Measurements from ENCODE around the gene GSX1. TPM values are rescaled to one million over a fixed set of nuclear protein-coding genes. Genes with fewer than 3 reads are reported as not detected.
"Not testable (repeated sequence)": the region's sequence is repeated elsewhere in the genome, so short reads cannot be mapped to it uniquely, and the experiment has no call there.

Gene GSX1
- total RNA-seq, 1 experiment from 2014 or later: not detected

DNA sequence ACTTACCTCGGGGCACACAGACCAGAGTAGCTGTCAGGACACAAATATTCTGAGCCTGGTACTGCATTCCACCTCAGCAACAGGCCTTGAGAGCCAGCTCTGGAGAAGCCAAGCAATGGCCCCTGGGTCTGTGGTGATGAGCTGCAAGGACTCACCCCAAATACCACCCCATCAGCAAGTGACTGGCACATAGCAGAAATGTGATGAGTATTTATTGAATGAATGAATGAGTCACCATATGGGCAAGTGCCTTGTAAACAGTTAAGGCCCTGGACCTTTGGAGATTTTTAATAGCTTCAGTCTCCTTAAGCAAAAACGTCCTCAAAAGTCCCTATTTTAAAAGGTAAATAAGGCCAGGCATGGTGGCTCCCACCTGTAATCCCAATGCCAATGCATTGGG lies 18.2 kb downstream of the GSX1 start:
- Mint-ChIP-seq H3K36me3 (ENCODE audit: insufficient read depth, unreplicated experiment) (no peaks in the 10 kb centered on the region), H3K4me3 (ENCODE audit: unreplicated experiment) (no peak overlapping the region), H3K27me3 (ENCODE audit: insufficient read depth, unreplicated experiment) (peaks cover 6% of the 10 kb centered on the region), H3K27ac (ENCODE audit: low read depth, unreplicated experiment) (no peak overlapping the region), H3K9me3 (ENCODE audit: unreplicated experiment) (no peaks in the 10 kb centered on the region), H3K4me1 (ENCODE audit: insufficient read depth, unreplicated experiment) (peaks cover 11% of the 10 kb centered on the region)
- POLR2A ChIA-PET: interaction anchor here (0.7 to 1.3 kb wide), 2 partner anchors 359 to 804 kb away, joined by 3 read pairs; no protein-coding TSS in a partner anchor
- no TSS peak for BruUV-seq (replicated peaks)
- CTCF ChIA-PET: interaction anchor here (0.6 to 2.0 kb wide), 8 partner anchors 16 to 825 kb away, joined by 3 to 16 read pairs (median 4); no protein-coding TSS in a partner anchor
- intact Hi-C loops (cut with micrococcal nuclease): no loop called here
- no peak for DNase-seq (ENCODE audit: unreplicated experiment)
- TF ChIP-seq, protein P1, sequence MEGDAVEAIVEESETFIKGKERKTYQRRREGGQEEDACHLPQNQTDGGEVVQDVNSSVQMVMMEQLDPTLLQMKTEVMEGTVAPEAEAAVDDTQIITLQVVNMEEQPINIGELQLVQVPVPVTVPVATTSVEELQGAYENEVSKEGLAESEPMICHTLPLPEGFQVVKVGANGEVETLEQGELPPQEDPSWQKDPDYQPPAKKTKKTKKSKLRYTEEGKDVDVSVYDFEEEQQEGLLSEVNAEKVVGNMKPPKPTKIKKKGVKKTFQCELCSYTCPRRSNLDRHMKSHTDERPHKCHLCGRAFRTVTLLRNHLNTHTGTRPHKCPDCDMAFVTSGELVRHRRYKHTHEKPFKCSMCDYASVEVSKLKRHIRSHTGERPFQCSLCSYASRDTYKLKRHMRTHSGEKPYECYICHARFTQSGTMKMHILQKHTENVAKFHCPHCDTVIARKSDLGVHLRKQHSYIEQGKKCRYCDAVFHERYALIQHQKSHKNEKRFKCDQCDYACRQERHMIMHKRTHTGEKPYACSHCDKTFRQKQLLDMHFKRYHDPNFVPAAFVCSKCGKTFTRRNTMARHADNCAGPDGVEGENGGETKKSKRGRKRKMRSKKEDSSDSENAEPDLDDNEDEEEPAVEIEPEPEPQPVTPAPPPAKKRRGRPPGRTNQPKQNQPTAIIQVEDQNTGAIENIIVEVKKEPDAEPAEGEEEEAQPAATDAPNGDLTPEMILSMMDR (IDR thresholded peaks at IDR 0.05; ENCODE audit: unreplicated experiment): no peak

DNA sequence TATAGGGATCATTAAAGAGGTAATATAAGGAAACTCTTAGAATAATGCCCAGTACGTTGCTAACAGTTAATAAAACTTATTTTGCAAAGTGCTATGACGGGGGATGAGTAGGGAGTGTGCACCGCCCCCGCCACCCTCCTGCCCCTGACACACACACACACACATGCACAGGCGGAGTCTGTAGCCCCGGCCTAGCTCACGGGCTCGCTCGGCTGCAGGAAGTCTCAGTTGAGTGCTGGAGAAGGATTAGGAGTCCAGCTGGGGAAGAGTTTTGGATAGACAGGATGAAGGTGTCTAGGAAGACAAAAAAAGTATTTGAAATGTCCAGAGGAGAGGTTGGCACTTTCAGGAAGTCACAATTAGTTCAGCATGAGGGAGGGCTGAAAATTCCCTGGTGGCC lies 21.5 kb downstream of the GSX1 start:
- BruUV-seq (replicated peaks): no TSS peak
- TF ChIP-seq, protein P1 (IDR thresholded peaks at IDR 0.05; ENCODE audit: unreplicated experiment): no peak
- H3K27ac Mint-ChIP-seq (ENCODE audit: low read depth, unreplicated experiment): no peak overlapping the region
- H3K4me3 Mint-ChIP-seq (ENCODE audit: unreplicated experiment): no peak overlapping the region
- DNase-seq (ENCODE audit: unreplicated experiment): no peak
- H3K4me1 Mint-ChIP-seq (ENCODE audit: insufficient read depth, unreplicated experiment): peaks cover 9% of the 10 kb centered on the region
- H3K9me3 Mint-ChIP-seq (ENCODE audit: unreplicated experiment): no peaks in the 10 kb centered on the region
- peaks cover 32% of the 10 kb centered on the region for H3K27me3 Mint-ChIP-seq (ENCODE audit: insufficient read depth, unreplicated experiment)
- intact Hi-C loops (cut with micrococcal nuclease): no loop called here
- ChIA-PET POLR2A (no interaction called here), CTCF (interaction anchor here (0.6 to 1.6 kb wide), 3 partner anchors 13 to 390 kb away, joined by 3 to 7 read pairs (median 3); partner anchors contain the start of gene GTF3A)
- no peaks in the 10 kb centered on the region for H3K36me3 Mint-ChIP-seq (ENCODE audit: insufficient read depth, unreplicated experiment)

DNA sequence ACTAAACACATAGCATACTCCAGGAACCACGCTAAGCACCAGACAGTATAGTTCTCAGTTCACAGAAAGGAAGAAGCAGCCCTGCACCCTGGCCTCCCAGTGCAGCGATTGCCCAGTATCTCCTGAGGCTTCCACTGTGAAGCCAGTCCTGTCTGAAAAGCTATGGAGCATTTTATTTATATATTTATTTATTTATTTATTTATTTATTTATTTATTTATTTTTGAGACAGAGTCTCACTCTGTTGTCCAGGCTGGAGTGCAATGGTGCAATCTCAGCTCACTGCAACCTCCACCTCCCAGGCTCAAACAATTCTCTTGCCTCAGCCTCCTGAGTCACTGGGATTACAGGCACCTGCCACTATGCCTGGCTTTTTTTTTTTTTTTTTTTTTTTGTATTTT lies 25.5 kb downstream of the GSX1 start:
- ChIA-PET CTCF (interaction anchor here (0.6 to 5.0 kb wide), 6 partner anchors 11 to 166 kb away, joined by 3 to 64 read pairs (median 4); no protein-coding TSS in a partner anchor), POLR2A (interaction anchor here (0.6 to 1.3 kb wide), 2 partner anchors 197 to 392 kb away, joined by 3 read pairs; partner anchors contain the start of gene LNX2)
- H3K36me3 Mint-ChIP-seq (ENCODE audit: insufficient read depth, unreplicated experiment); H3K9me3 Mint-ChIP-seq (ENCODE audit: unreplicated experiment); H3K4me3 Mint-ChIP-seq (ENCODE audit: unreplicated experiment); H3K27ac Mint-ChIP-seq (ENCODE audit: low read depth, unreplicated experiment); DNase-seq (ENCODE audit: unreplicated experiment); intact Hi-C loops (cut with micrococcal nuclease); H3K4me1 Mint-ChIP-seq (ENCODE audit: insufficient read depth, unreplicated experiment); BruUV-seq (replicated peaks): not testable (repeated sequence)
- peaks cover 67% of the 10 kb centered on the region for H3K27me3 Mint-ChIP-seq (ENCODE audit: insufficient read depth, unreplicated experiment)

DNA sequence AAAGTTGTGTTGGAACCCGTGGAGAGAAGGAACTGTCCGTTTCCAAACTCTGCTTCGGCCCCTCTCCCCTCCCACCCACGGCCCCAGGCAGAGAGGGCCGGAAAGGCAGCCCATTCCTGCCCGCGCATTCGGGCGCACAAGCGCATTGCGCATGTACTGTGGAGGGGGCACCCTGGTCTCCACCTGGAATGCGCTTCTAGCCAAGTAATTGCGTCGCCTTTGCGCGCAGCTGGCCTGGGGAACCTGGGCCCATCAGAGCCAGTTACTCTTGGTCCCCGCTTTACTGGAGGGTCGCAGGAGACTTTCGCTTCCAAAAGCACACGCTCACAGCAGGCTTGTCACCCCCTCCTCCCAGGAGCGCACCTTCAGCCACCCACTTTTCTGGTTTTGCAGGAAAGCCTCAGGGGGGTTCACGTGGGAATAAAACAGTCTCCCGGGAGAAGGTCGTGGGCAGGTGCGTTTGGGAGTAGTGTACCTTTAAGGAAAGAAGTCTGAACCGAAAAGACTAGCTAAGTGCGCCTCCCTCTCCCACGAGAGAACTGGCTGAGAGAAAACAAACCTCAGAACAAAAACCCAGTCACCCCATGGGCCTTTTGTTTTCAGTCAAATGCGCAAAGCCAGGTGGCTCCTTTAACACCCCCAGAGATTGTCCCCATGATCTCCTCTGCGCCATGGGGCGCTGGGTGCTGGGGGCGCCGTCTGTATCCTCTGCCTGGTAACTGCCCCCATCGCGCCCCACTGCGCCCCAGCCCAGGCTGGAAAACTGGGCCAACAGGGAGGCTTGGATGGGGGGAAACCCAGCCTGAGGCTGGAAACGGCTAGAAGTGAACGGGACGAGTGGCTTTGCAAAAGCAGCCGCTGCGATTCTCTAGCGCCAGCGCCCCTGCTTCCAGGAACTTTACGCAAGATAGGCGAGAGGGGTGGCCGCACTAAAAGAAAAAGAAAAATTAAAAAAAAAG lies 28.5 kb downstream of the GSX1 start:
- no peak for DNase-seq (ENCODE audit: unreplicated experiment)
- Mint-ChIP-seq H3K36me3 (ENCODE audit: insufficient read depth, unreplicated experiment) (peaks cover 6% of the 10 kb centered on the region), H3K4me3 (ENCODE audit: unreplicated experiment) (no peak overlapping the region), H3K9me3 (ENCODE audit: unreplicated experiment) (no peaks in the 10 kb centered on the region), H3K27ac (ENCODE audit: low read depth, unreplicated experiment) (no peak overlapping the region), H3K4me1 (ENCODE audit: insufficient read depth, unreplicated experiment) (no peaks in the 10 kb centered on the region), H3K27me3 (ENCODE audit: insufficient read depth, unreplicated experiment) (peaks cover 75% of the 10 kb centered on the region)
- TF ChIP-seq, protein P1 (IDR thresholded peaks at IDR 0.05; ENCODE audit: unreplicated experiment): no peak
- intact Hi-C loops (cut with micrococcal nuclease): no loop called here
- ChIA-PET CTCF (interaction anchor here (0.6 to 0.7 kb wide), 2 partner anchors 62 to 411 kb away, joined by 3 to 4 read pairs; no protein-coding TSS in a partner anchor), POLR2A (interaction anchor here (0.6 to 1.3 kb wide), 3 partner anchors 12 to 116 kb away, joined by 3 read pairs; no protein-coding TSS in a partner anchor)
- no TSS peak for BruUV-seq (replicated peaks)

Data from MCF 10A (cell line).